Activated CD8-positive, alpha-beta memory T cell treated with anti-CD3 and anti-CD28 coated beads, Interleukin-2, amount 50 U/mL, for 1 hour (primary cell): ENCODE data around the gene LPO.

Source experiments
- DNase-seq: peaks from one replicate; pipeline ENCODE4 v3.0.0-alpha.2; 2020; ENCODE audit errors: extremely low read depth

The LPO gene

GRCh38 chr17:58317421-58318064, 79.2 kb downstream of the LPO start:
- no peak for DNase-seq

GRCh38 chr17:58318065-58318481, 79.7 kb downstream of the LPO start:
- DNase-seq, result no peak
